Gastroesophageal sphincter (tissue), 3 donors: Measurements from ENCODE around the gene BRMS1.

Experiments used
- POLR2A ChIP-seq, 2 donors: fragments of 450-650 bp; IDR thresholded peaks; one replicate each; pipeline ENCODE4 v1.6.1; 2017; ENCODE audit warnings: antibody characterized with exemption in 2 of 2, mild to moderate bottlenecking in 2 of 2, moderate library complexity in 1 of 2
- TF ChIP-seq, protein P1 (sequence below), 4 experiments: fragments of 200-600 bp in 2 of 4; fragments of 450-650 bp in 2 of 4; sonication (generic) in 1 of 4; IDR thresholded peaks; one replicate each; pipeline ENCODE4 v1.5.1; 2017 to 2019; ENCODE audit warnings: antibody characterized with exemption in 4 of 4, mild to moderate bottlenecking in 2 of 4, moderate library complexity in 2 of 4

DNA sequence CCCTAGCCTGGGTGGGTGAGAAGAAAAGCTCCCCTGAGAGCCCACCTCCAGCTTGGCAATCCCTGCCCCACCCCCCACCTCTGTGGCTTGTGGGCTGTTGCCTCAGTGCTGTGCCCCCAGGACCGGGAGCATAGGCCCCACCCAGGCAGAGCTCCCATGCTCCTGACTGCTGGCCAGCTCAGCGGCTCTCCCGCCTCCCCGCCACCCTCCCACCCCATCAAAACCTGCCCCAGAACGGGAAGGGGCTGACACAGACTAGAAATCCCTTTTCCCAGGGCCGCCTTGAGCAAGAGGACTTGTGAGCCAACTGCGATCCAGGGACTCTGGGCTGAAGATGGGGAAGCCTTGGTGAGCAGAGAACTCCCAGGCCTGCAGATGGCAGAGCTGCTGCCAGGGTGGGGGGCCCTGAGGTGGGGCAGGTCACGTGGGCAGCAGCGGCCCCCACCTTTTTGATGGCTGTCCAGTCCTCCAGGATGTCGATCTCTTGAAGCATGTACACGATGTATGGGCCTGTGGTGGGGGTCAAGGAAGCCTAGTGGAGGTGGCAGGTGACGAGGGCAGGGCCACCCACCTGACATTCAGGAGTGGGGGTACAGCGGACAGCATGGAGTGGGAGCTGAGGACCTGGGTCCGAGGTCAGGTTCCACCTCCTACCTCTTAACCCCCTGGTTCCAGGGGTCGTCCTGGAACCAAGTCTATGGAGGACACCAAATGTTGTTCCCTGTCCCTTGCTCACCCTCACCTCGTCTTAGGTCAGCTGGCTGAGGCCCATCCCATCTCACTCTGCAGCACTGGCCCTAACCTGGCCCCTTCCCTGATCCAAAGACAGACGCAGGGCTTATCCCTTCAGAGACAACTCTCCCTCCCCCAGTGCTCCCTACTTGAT, 6.4 kb downstream of the BRMS1 start:
- TF ChIP-seq, protein P1, sequence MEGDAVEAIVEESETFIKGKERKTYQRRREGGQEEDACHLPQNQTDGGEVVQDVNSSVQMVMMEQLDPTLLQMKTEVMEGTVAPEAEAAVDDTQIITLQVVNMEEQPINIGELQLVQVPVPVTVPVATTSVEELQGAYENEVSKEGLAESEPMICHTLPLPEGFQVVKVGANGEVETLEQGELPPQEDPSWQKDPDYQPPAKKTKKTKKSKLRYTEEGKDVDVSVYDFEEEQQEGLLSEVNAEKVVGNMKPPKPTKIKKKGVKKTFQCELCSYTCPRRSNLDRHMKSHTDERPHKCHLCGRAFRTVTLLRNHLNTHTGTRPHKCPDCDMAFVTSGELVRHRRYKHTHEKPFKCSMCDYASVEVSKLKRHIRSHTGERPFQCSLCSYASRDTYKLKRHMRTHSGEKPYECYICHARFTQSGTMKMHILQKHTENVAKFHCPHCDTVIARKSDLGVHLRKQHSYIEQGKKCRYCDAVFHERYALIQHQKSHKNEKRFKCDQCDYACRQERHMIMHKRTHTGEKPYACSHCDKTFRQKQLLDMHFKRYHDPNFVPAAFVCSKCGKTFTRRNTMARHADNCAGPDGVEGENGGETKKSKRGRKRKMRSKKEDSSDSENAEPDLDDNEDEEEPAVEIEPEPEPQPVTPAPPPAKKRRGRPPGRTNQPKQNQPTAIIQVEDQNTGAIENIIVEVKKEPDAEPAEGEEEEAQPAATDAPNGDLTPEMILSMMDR (IDR thresholded peaks at IDR 0.05): no peak
- no peak for TF ChIP-seq POLR2A (IDR thresholded peaks at IDR 0.05)
